OCI-LY7 (cell line): Measurements from ENCODE around the gene CENPH.

ENCODE experiments used
- EZH2phosphoT487 ChIP-seq: fragments of 200-600 bp; sonication (generic); IDR thresholded peaks from 2 replicates; pipeline ENCODE4 v1.6.1; 2018; ENCODE audit warnings: low read depth, borderline replicate concordance, mild to moderate bottlenecking, mixed run types, antibody characterized with exemption, low read length, moderate library complexity, mixed read lengths
- TF ChIP-seq, protein P1 (sequence below): fragments of 200-600 bp; sonication (generic); conservative IDR thresholded peaks from 2 replicates; pipeline ENCODE4 v1.5.1; 2014; ENCODE audit warnings: mild to moderate bottlenecking, antibody characterized with exemption, low read length, moderate library complexity, mixed read lengths

DNA sequence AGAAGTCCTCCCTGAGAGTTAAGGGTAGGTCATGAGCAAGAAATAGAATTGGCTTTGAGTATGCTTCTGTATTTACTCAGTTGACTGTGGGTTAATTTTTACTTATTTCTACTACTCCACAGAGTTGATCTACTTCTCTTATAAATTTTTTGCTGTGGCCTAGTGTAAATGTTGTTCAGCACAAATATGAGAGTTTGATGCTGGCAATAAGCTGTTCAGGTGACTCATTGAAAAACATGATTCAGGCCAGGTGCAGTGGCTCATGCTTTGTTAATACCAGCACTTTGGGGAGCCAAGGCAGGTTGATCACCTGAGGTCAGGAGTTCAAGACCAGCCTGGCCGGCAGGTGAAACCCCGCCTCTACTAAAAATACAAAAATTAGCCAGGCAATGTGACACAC, 40.8 kb downstream of the CENPH start:
- TF ChIP-seq, protein P1, sequence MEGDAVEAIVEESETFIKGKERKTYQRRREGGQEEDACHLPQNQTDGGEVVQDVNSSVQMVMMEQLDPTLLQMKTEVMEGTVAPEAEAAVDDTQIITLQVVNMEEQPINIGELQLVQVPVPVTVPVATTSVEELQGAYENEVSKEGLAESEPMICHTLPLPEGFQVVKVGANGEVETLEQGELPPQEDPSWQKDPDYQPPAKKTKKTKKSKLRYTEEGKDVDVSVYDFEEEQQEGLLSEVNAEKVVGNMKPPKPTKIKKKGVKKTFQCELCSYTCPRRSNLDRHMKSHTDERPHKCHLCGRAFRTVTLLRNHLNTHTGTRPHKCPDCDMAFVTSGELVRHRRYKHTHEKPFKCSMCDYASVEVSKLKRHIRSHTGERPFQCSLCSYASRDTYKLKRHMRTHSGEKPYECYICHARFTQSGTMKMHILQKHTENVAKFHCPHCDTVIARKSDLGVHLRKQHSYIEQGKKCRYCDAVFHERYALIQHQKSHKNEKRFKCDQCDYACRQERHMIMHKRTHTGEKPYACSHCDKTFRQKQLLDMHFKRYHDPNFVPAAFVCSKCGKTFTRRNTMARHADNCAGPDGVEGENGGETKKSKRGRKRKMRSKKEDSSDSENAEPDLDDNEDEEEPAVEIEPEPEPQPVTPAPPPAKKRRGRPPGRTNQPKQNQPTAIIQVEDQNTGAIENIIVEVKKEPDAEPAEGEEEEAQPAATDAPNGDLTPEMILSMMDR = no peak
- no peak for TF ChIP-seq EZH2phosphoT487
